MM.1S (cell line): ENCODE data around the gene CHFR.

Experiments
- EZH2 ChIP-seq: fragments of 300-600 bp; sonication (generic); optimal IDR thresholded peaks from 2 replicates; pipeline ENCODE3; 2017; ENCODE audit warnings: low read depth, mild to moderate bottlenecking, antibody characterized with exemption, low read length, mixed read lengths
- EZH2phosphoT487 ChIP-seq: fragments of 300-600 bp; sonication (generic); IDR thresholded peaks from 2 replicates; pipeline ENCODE4 v1.6.1; 2018; ENCODE audit warnings: antibody characterized with exemption, low read length
- TF ChIP-seq, protein P1 (sequence below): fragments of 300-600 bp; sonication (generic); IDR thresholded peaks from 2 replicates; pipeline ENCODE4 v1.5.1; 2016; ENCODE audit warnings: antibody characterized with exemption, low read length, mixed read lengths

DNA sequence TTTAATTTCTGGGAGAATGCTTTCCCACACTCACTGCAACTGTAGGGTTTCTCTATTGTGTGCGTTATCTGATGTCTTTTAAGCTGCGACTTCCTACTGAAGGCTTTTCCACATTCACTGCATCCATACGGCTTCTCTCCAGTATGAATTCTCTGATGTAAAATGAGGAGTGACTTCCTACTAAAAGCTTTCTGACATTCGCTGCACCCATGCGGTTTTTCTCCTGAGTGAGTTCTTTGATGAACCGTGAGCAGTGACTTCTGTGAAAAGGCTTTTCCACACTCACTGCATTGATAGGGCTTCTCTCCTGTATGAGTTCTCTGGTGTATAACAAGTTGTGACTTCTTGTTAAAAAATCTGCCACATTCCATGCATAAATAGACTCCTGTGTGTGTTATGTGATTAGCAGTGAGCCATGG is 39.0 kb upstream of the CHFR start:
- TF ChIP-seq EZH2: no peak
- TF ChIP-seq, protein P1, sequence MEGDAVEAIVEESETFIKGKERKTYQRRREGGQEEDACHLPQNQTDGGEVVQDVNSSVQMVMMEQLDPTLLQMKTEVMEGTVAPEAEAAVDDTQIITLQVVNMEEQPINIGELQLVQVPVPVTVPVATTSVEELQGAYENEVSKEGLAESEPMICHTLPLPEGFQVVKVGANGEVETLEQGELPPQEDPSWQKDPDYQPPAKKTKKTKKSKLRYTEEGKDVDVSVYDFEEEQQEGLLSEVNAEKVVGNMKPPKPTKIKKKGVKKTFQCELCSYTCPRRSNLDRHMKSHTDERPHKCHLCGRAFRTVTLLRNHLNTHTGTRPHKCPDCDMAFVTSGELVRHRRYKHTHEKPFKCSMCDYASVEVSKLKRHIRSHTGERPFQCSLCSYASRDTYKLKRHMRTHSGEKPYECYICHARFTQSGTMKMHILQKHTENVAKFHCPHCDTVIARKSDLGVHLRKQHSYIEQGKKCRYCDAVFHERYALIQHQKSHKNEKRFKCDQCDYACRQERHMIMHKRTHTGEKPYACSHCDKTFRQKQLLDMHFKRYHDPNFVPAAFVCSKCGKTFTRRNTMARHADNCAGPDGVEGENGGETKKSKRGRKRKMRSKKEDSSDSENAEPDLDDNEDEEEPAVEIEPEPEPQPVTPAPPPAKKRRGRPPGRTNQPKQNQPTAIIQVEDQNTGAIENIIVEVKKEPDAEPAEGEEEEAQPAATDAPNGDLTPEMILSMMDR: no peak
- no peak for TF ChIP-seq EZH2phosphoT487
